GM18511 (cell line): ENCODE results near the gene ASXL3.

Source experiments
- ATAC-seq: cut with Tn5 transposase; IDR thresholded peaks from one replicate; pipeline ENCODE4 v1.9.1; 2021; ENCODE audit warnings: mild to moderate bottlenecking, moderate library complexity; ENCODE audit not compliant: unreplicated experiment

The ASXL3 gene

GRCh38 chr18:33712719-33713118 lies 134.7 kb downstream of the ASXL3 start:
- no peak for ATAC-seq

GRCh38 chr18:33716061-33716683 lies 138.2 kb downstream of the ASXL3 start:
- peak; percentile 69 for ATAC-seq

- no peak for ATAC-seq
Observed at GRCh38 chr18:33717339-33717738, 139.3 kb downstream of the ASXL3 start.

DNA sequence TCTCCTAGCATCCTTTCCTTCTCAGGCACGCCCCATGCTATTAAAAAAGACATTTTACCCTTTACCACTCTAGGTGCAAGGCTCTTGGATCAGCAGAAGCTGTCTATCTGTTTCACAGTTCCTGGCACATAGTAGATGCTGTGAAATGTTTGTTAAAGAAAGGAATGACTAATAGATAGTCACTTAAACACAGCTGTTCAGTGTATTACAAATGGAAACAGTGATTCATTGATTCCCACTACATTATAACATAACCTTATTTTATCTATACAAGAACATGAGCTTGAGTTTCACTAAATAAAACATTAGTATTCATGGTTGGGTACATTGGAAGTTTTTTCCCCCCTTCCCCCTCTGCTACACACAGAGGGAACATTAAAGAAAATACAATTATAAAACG lies 142.1 kb downstream of the ASXL3 start:
- ATAC-seq = no peak

- peak; percentile 79 for ATAC-seq
Observed at GRCh38 chr18:33729556-33729955, 151.5 kb downstream of the ASXL3 start.

DNA sequence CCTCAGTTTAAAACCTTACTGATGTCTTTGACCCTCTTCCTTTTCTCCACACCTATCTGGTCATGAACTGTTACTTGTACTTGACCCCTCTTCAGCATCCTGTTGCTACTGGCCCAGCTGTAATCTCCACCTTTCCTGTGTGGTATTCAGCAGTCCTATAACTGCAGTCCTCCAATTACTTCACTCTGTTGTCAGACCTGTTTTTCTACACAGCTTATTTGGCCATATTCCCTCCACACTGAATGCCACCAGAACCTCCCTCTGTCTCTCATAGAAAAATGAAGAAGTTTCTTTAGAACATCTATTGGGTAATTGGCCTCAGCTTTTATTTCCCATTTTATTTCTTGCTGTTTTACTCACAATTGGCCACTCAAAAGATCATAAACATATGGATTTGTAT lies 155.4 kb downstream of the ASXL3 start:
- no peak for ATAC-seq

- no peak for ATAC-seq
Observed at GRCh38 chr18:33735428-33735827, 157.4 kb downstream of the ASXL3 start.

DNA sequence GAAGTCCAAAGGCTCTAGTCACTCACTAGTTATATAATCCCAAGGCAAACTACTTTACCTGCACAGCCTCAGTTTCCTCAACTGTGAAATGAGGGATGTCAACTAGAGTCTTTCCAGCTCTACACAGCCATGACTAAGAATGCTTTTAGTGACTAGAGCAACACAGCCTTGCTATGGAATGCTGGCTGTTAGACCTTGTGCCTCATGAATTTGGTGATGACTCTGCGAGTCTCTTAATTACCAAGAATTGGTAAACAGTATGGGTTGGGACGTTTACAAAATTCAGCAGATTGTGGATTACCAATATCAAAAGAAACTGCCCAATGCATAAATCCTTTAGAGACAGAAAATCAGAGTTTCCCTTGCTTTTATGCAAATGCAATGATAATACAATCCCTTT lies 163.7 kb downstream of the ASXL3 start:
- no peak for ATAC-seq

DNA sequence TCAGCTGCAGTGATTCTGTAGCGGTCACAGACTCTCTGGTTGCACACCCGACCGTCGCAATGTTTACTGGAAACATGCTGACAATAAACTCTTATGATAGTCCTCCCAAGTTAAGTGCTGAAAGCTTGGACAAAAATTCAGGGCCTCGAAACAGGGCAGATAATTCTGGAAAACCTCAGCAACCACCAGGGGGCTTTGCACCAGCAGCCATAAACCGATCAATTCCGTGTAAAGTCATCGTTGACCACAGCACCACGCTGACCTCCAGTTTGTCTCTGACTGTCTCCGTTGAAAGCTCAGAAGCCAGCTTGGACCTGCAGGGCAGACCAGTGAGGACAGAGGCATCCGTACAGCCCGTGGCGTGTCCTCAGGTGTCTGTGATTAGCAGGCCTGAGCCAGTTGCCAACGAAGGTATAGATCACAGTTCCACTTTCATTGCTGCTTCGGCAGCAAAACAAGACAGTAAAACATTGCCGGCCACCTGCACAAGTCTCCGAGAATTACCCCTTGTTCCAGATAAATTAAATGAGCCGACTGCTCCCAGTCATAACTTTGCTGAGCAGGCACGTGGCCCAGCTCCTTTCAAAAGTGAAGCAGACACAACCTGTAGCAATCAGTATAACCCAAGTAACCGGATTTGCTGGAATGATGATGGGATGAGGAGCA lies 166.1 kb downstream of the ASXL3 start:
- ATAC-seq = no peak

GRCh38 chr18:33745151-33745795 lies 167.3 kb downstream of the ASXL3 start:
- no peak for ATAC-seq

GRCh38 chr18:33745871-33746545 lies 168.0 kb downstream of the ASXL3 start:
- no peak for ATAC-seq

- ATAC-seq = peak; percentile 47
Observed at GRCh38 chr18:33749834-33750233, 171.8 kb downstream of the ASXL3 start.

GRCh38 chr18:33750366-33750765 lies 172.3 kb downstream of the ASXL3 start:
- no peak for ATAC-seq

- no peak for ATAC-seq
Observed at GRCh38 chr18:33751613-33752221, 173.7 kb downstream of the ASXL3 start.

DNA sequence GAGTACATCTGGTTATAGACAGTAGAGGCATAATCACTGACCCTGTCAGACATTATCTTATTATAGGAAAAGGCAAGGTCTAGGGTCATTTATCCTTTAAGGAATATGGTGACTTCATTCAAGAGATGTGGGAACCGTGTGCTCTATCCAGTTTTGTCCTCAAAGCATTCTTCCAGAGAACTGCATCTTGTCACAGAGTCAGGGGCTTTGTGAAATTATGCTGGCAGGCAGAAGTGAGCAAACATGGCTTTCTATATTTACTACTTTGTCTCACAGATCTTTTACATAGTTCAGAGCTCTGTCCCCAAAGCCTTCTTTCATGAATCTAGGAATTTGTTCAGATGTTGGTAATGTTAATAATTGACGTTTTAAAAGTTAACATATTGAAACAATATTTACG lies 177.4 kb downstream of the ASXL3 start:
- no peak for ATAC-seq

- peak; percentile 50 for ATAC-seq
Observed at GRCh38 chr18:33755931-33756560, 178.0 kb downstream of the ASXL3 start.

DNA sequence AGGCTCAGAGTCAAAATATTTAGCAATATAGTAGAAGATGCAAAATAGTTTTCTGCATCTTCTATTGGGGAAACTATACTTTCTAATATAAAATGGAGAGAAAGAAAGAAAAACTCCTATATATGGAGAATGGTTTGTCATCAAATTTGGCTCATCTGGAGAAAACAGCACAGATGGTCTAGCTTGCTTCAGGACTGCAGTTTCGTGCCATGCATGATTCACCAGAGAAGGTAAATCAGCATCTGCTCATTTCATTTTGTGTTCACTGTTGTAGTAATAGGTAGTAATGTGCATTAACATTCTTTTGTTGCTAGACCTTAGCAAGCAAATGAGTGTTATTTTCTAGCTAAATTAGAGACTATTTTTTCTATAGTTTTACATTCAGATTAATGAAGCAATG lies 179.0 kb downstream of the ASXL3 start:
- ATAC-seq = no peak

- ATAC-seq = no peak
Observed at GRCh38 chr18:33761363-33761762, 183.3 kb downstream of the ASXL3 start.

DNA sequence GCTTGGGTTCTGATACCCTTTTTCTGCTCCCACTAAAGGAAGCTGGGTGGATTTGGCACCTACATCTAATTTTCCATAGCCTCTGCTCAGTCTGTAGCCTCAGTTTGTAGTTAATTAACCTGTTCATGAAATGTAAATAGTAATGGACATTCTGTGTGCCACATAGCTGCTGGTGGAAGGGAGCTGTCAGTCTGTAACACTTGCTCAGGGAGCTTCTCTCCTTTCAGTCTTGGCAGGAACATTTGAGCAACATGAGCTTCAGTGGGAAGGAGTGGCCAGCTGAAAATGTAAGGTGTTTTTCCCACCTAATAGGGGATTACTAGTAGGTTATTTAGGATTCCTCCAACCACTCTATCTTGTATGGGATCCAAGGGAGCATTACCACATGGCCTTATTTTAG lies 203.4 kb downstream of the ASXL3 start:
- no peak for ATAC-seq
